HL-60 (cell line): Measurements from ENCODE around the gene EIPR1.

ENCODE experiments used
- CTCF ChIP-seq: IDR thresholded peaks from one replicate; pipeline ENCODE4 v1.5.1; 2011; ENCODE audit warnings: low read length, control low read depth, inconsistent platforms; ENCODE audit not compliant: insufficient read depth
- GABPA ChIP-seq: IDR thresholded peaks from 2 replicates; pipeline ENCODE4 v1.6.1; 2012; ENCODE audit warnings: low read depth
- POLR2AphosphoS5 ChIP-seq: IDR thresholded peaks from 2 replicates; pipeline ENCODE4 v1.6.1; 2012; ENCODE audit warnings: low read depth
- SPI1 ChIP-seq: IDR thresholded peaks from 2 replicates; pipeline ENCODE4 v1.6.1; 2012; ENCODE audit warnings: low read depth, mild to moderate bottlenecking, borderline replicate concordance
- TF ChIP-seq, protein P1 (sequence below): IDR thresholded peaks from 2 replicates; pipeline ENCODE4 v1.6.1; 2012; ENCODE audit warnings: low read depth; ENCODE audit not compliant: insufficient replicate concordance

DNA sequence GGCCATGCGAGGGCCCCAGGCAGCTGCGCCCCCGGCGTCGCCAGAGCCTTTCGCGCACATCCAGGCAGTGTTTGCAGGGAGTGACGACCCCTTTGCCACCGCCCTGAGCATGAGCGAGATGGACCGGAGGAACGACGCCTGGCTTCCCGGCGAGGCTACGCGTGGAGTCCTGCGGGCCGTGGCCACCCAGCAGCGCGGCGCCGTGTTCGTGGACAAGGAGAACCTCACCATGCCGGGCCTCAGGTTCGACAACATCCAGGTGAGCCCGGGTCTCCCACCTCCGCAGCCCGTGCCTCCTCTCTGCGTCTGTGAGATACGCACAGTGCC lies 10.8 kb upstream of the EIPR1 start:
- no peak for TF ChIP-seq CTCF
- no peak for TF ChIP-seq POLR2AphosphoS5
- TF ChIP-seq, protein P1, sequence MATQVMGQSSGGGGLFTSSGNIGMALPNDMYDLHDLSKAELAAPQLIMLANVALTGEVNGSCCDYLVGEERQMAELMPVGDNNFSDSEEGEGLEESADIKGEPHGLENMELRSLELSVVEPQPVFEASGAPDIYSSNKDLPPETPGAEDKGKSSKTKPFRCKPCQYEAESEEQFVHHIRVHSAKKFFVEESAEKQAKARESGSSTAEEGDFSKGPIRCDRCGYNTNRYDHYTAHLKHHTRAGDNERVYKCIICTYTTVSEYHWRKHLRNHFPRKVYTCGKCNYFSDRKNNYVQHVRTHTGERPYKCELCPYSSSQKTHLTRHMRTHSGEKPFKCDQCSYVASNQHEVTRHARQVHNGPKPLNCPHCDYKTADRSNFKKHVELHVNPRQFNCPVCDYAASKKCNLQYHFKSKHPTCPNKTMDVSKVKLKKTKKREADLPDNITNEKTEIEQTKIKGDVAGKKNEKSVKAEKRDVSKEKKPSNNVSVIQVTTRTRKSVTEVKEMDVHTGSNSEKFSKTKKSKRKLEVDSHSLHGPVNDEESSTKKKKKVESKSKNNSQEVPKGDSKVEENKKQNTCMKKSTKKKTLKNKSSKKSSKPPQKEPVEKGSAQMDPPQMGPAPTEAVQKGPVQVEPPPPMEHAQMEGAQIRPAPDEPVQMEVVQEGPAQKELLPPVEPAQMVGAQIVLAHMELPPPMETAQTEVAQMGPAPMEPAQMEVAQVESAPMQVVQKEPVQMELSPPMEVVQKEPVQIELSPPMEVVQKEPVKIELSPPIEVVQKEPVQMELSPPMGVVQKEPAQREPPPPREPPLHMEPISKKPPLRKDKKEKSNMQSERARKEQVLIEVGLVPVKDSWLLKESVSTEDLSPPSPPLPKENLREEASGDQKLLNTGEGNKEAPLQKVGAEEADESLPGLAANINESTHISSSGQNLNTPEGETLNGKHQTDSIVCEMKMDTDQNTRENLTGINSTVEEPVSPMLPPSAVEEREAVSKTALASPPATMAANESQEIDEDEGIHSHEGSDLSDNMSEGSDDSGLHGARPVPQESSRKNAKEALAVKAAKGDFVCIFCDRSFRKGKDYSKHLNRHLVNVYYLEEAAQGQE: no peak
- no peak for TF ChIP-seq SPI1
- no peak for TF ChIP-seq GABPA
